Measurements from ENCODE around the gene MAT2A.

MAT2A gene

GRCh38 chr2:85514323-85514722 lies 24.6 kb upstream of the MAT2A start:
- TF ChIP-seq CTCF (IDR thresholded peaks at IDR 0.05; ENCODE audit: low read depth, low read length, missing control alignments), result no peak
- DNase-seq (ENCODE audit: extremely low read depth, low read depth), result no peak
- H3K4me3 ChIP-seq (replicated peaks; ENCODE audit: low read depth, low read length), result no peak overlapping the region

GRCh38 chr2:85516653-85517389 lies 22.1 kb upstream of the MAT2A start:
- DNase-seq (ENCODE audit: extremely low read depth, low read depth), result no peak
- H3K4me3 ChIP-seq (replicated peaks; ENCODE audit: low read depth, low read length), result no peak overlapping the region
- TF ChIP-seq CTCF (IDR thresholded peaks at IDR 0.05; ENCODE audit: low read depth, low read length, missing control alignments), result no peak

- H3K4me3 ChIP-seq (replicated peaks; ENCODE audit: low read depth, low read length), result no peak overlapping the region
- DNase-seq (ENCODE audit: extremely low read depth, low read depth), result no peak
- no peak for TF ChIP-seq CTCF (IDR thresholded peaks at IDR 0.05; ENCODE audit: low read depth, low read length, missing control alignments)
Observed at GRCh38 chr2:85522090-85522647, 16.8 kb upstream of the MAT2A start.

- H3K4me3 ChIP-seq (replicated peaks; ENCODE audit: low read depth, low read length), result no peak overlapping the region
- no peak for DNase-seq (ENCODE audit: extremely low read depth, low read depth)
- TF ChIP-seq CTCF (IDR thresholded peaks at IDR 0.05; ENCODE audit: low read depth, low read length, missing control alignments), result no peak
Observed at GRCh38 chr2:85523062-85523902, 15.7 kb upstream of the MAT2A start.

- DNase-seq (ENCODE audit: extremely low read depth, low read depth), result no peak
- H3K4me3 ChIP-seq (replicated peaks; ENCODE audit: low read depth, low read length), result no peak overlapping the region
- no peak for TF ChIP-seq CTCF (IDR thresholded peaks at IDR 0.05; ENCODE audit: low read depth, low read length, missing control alignments)
Observed at GRCh38 chr2:85523903-85524335, 15.0 kb upstream of the MAT2A start.

- DNase-seq (ENCODE audit: extremely low read depth, low read depth), result no peak
Observed at GRCh38 chr2:85524336-85524908, 14.5 kb upstream of the MAT2A start.

More at GRCh38 chr2:85524336-85524908, 14.5 kb upstream of the MAT2A start:
- no peak for TF ChIP-seq CTCF (IDR thresholded peaks at IDR 0.05; ENCODE audit: low read depth, low read length, missing control alignments)
- no peak overlapping the region for H3K4me3 ChIP-seq (replicated peaks; ENCODE audit: low read depth, low read length)
